ENCODE data around the gene CRELD2. TPM values are rescaled to one million over a fixed set of nuclear protein-coding genes. Genes with fewer than 3 reads are reported as not detected.

Gene CRELD2
- total RNA-seq, 3 donors from 2014 or later = 27.6 to 57.6 (median 32.2) TPM

DNA sequence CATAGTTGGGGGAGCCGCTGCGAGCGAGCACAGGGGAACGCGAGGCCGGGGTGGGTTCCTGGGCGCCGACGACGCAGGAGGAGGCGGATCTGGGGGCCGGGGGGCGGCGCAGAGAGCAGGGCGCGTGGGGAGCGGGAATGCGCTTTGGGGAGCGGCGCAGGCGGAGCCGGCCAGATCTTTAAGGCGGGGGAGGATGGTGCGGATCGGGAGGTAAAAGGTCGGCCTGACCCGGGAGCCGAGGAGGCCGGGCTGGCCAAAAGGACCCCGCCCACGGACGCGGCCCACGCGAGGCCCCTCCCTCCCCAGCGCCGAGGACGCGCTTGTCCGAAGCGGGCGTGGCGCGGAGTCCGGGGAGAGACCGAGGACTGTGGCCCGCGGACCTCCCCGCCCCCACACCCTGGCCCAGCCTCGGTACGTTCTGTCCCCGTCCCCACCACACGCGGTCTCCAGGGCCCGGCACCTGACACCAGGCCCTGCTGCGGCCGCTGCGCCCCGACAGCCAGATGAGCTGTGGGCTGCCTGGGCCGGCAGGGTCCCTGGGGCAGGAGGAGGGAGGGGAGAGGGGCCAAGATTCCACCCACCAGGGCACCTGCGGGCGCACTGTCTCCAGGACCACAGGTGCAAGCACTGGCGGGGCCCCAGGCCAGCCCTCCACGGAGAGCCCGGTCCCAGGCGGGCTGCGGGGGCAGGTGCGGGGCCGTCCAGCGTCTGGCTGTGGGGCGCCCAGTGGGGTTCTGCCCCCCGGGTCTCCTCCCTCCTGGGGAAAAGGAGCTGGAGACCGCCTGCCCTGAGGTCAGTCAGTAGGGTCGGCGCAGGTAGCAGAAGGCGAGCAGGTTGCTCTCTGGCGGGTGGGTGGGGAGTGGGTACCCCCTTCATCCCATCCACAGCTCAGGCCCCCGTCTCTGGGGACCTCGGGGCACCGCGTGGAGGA, 53.1 kb downstream of the CRELD2 start:
- ATAC-seq (peak; percentile 75), DNase-seq (peak; percentile 82 to 92 (median 90))
- Histone ChIP-seq H3K4me3 (peak overlapping the region; percentile 3), H3K9me3 (no peaks in the 10 kb centered on the region), H3K36me3 (ENCODE audit: low read depth) (no peaks in the 10 kb centered on the region), H3K4me1 (ENCODE audit: low read depth) (peaks cover 32% of the 10 kb centered on the region)
- TF ChIP-seq, protein P1, sequence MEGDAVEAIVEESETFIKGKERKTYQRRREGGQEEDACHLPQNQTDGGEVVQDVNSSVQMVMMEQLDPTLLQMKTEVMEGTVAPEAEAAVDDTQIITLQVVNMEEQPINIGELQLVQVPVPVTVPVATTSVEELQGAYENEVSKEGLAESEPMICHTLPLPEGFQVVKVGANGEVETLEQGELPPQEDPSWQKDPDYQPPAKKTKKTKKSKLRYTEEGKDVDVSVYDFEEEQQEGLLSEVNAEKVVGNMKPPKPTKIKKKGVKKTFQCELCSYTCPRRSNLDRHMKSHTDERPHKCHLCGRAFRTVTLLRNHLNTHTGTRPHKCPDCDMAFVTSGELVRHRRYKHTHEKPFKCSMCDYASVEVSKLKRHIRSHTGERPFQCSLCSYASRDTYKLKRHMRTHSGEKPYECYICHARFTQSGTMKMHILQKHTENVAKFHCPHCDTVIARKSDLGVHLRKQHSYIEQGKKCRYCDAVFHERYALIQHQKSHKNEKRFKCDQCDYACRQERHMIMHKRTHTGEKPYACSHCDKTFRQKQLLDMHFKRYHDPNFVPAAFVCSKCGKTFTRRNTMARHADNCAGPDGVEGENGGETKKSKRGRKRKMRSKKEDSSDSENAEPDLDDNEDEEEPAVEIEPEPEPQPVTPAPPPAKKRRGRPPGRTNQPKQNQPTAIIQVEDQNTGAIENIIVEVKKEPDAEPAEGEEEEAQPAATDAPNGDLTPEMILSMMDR (IDR thresholded peaks at IDR 0.05) = no peak
- intact Hi-C loops (cut with DNase I, micrococcal nuclease) = no loop called here

DNA sequence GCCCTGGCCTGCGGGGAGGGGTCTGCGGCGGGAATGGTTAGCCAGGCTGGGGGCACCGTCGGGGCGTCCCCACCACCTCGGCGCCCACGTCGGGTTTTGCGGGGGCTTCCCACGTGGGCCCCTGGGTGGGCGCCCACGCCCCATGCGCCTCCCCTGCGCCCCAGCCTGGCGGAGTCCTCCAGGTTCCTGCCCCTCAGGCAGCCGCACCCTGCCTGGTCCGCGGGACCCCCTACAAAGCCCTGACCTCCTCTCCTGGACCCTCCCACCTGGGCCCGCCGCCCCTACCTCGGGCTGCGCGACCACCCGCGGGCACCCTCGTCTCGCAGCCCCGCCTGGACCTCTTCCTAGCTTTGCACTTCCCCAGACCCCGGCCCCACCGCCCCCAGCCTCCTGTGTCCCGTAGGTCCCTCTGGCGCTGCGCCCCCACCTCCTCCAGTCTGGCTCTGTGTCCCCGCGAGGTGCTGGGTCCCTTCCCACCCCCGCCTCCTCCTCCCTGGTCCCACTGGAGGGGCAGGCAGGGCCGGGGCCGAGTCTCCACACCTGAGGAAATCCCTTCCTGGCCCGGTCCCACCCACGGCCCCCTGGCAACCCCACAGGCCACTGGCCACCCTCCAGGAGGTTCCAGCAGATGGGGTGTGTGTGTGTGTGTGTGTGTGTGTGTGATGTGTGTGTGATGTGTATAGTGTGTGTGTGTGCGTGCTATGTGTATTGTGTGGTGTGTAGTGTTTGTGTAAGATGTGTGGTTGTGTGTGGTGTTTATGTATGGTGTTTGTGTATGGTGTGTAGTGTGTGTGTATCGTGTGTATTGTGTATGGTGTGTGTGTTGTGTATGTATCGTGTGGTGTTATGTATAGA, 54.0 kb downstream of the CRELD2 start:
- no peaks in the 10 kb centered on the region for H3K9me3 ChIP-seq
- peaks cover 28% of the 10 kb centered on the region for H3K4me1 ChIP-seq (ENCODE audit: low read depth)
- TF ChIP-seq, protein P1 (IDR thresholded peaks at IDR 0.05) = no peak
- no peak overlapping the region for H3K4me3 ChIP-seq
- ATAC-seq (no peak), DNase-seq (peak; percentile 35 to 75 (median 53))
- H3K36me3 ChIP-seq (ENCODE audit: low read depth) = no peaks in the 10 kb centered on the region
- intact Hi-C loops (cut with DNase I, micrococcal nuclease) = no loop called here

DNA sequence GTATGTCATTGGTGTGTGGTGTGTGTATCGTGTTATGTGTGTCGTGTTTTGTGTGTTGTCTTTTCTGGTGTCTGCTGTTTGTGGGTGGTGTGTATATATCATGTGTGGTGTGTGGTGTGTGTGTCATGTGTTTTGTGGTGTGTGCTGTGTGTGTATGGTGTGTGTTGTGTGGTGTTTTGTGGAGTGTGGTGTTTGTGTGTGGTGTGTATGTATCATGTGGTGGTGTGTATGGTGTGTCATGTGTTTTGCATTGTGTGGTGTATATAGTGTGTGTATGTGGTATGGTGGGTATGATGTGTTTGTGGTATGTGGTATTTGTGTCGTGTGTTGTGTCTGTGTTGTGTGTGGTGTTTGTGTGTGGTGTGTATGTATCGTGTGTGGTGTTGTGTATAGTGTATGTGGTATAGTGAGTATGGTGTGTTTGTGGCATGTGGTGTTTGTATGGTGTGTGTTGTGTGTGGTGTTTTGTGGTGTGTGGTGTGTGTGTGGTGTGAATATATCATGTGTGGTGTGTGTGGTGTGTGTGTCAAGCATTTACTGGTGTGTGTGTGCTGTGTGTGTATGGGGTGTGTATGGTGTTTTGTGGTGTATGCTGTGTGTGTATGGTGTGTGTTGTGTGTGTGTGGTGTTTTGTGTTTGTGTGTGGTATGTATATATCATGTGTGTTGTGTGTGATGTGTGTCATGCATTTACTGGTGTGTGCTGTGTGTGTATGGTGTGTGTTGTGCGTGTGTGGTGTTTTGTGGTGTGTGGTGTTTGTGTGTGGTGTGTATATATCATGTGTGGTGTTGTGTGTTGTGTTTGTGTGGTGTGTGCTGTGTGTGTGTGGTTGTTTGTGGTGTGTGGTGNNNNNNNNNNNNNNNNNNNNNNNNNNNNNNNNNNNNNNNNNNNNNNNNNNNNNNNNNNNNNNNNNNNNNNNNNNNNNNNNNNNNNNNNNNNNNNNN, 54.9 kb downstream of the CRELD2 start:
- H3K9me3 ChIP-seq = no peaks in the 10 kb centered on the region
- TF ChIP-seq, protein P1 (IDR thresholded peaks at IDR 0.05) = no peak
- intact Hi-C loops (cut with DNase I, micrococcal nuclease) = no loop called here
- ATAC-seq (no peak), DNase-seq (no peak)
- peaks cover 28% of the 10 kb centered on the region for H3K4me1 ChIP-seq (ENCODE audit: low read depth)
- H3K36me3 ChIP-seq (ENCODE audit: low read depth) = no peaks in the 10 kb centered on the region
- H3K4me3 ChIP-seq = no peak overlapping the region

DNA sequence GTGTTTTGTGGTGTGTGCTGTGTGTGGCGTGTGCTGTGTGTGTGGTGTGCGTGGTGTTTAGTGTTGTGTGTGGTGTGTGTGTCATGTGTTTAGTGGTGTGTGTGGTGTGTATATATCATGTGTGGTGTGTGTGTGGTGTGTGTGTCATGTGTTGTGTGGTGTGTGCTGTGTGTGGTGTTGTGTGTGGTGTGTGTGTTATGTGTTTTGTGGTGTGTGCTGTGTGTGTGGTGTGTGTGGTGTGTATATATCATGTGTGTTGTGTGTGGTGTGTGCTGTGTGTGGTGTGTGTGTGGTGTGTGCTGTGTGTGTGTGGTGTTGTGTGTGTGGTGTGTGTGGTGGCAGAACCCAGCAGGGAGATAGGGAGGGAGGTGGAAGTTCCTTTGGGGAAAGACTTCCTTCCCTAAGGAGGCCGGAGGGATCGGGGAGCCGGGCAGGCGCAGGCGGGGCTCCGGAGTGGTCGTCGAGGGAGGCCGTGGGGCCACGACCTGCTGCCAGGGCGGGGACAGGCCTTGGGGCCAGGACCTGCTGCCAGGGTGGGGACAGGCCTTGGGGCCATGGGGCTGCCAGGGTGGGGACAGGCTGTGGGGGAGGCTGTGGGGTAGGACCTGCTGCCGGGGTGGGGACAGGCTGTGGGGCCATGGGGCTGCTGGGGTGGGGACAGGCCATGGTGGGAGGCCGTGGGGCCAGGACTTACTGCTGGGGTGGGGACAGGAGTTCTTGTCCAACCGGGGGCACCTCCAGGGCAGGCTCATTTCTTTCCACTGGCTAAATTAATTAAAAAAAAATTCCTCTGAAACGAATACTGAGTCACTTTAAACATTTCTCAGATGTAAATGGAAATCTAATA, 57.3 kb downstream of the CRELD2 start:
- H3K4me3 ChIP-seq = no peak overlapping the region
- ATAC-seq (peak; percentile 13), DNase-seq (peak; percentile 17 to 63 (median 52))

More for the DNA sequence above, 57.3 kb downstream of the CRELD2 start:
- H3K4me1 ChIP-seq (ENCODE audit: low read depth) = peaks cover 17% of the 10 kb centered on the region
- TF ChIP-seq, protein P1 (IDR thresholded peaks at IDR 0.05) = no peak
- no peaks in the 10 kb centered on the region for H3K36me3 ChIP-seq (ENCODE audit: low read depth)
- H3K9me3 ChIP-seq = peaks cover 2% of the 10 kb centered on the region
- intact Hi-C loops (cut with DNase I, micrococcal nuclease) = no loop called here

All from mucosa of descending colon (tissue), 3 donors.